Measurements from ENCODE around the gene ZNF319.

The ZNF319 gene

DNA sequence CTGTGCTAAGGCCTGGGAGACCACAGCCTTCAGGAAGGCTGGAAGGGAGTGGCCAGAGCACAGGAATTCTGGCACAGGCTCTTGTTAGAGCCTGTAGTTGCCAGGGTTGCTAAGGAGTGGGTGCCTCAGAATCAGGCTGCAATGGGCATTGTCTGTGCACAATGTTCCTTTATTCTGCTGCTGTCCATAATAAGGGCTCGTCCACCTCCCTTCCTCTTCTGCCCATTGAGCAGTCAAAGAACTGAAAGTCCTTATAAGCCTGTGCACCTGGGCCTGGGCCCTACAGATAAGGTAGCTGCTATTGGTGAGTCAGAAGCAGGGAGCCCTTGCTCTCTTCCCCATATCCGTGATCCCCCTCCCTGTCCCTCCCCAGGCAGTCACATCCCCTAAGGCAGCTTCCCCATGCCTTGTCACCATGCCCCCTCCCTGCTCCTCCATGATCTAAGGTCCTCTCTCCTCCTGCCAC is 24.1 kb downstream of the ZNF319 start:
- no peak overlapping the region for H3K27ac ChIP-seq (ENCODE audit: low read depth, low read length)
- no peak overlapping the region for H3K4me3 ChIP-seq (ENCODE audit: low read depth in 1 of 5, low read length in 5 of 5)
- H3K9ac ChIP-seq (ENCODE audit: low read length in 5 of 5), result no peak overlapping the region

DNA sequence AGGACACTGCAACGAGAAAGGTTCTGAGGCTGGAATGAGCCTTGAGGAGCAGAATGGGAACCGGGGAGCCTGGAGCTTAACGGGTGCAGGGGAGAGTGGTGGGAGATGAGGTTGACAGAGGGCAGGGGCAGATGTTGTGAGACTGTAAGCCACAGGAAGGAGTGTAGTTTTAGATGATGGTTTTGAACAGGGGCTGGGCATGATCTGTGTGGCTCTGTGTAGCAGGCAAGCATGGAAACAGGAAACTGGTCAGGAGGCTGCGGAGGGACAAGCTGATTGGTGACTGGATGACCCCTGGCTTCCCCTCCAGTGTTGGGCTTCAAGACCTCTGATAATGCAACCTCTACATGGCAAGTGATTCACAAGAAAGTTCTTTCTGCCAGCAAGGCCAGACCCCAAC is 28.2 kb downstream of the ZNF319 start:
- Histone ChIP-seq H3K27me3 (ENCODE audit: control insufficient read depth in 5 of 5, insufficient read depth in 4 of 5, low read length in 5 of 5) (peaks cover 0 to 19% (median 7%) of the 10 kb centered on the region in 5 donors), H3K9ac (ENCODE audit: low read length in 5 of 5) (no peak overlapping the region), H3K9me3 (ENCODE audit: control insufficient read depth in 5 of 5, low read length in 5 of 5) (no peaks in the 10 kb centered on the region), H3K4me3 (ENCODE audit: low read depth in 1 of 5, low read length in 5 of 5) (no peak overlapping the region), H3K27ac (ENCODE audit: low read depth, low read length) (no peak overlapping the region), H3K4me1 (ENCODE audit: control insufficient read depth in 5 of 5, insufficient read depth in 5 of 5, low read length in 5 of 5) (no peaks in the 10 kb centered on the region), H3K36me3 (ENCODE audit: control insufficient read depth in 5 of 5, insufficient read depth in 5 of 5, low read length in 5 of 5) (no peaks in the 10 kb centered on the region)

More for the DNA sequence above, 24.1 kb downstream of the ZNF319 start:
- Histone ChIP-seq H3K27me3 (ENCODE audit: control insufficient read depth in 5 of 5, insufficient read depth in 4 of 5, low read length in 5 of 5) (peaks cover 0 to 8% (median 4%) of the 10 kb centered on the region in 5 donors), H3K36me3 (ENCODE audit: control insufficient read depth in 5 of 5, insufficient read depth in 5 of 5, low read length in 5 of 5) (no peaks in the 10 kb centered on the region), H3K4me1 (ENCODE audit: control insufficient read depth in 5 of 5, insufficient read depth in 5 of 5, low read length in 5 of 5) (no peaks in the 10 kb centered on the region), H3K9me3 (ENCODE audit: control insufficient read depth in 5 of 5, low read length in 5 of 5) (no peaks in the 10 kb centered on the region)

DNA sequence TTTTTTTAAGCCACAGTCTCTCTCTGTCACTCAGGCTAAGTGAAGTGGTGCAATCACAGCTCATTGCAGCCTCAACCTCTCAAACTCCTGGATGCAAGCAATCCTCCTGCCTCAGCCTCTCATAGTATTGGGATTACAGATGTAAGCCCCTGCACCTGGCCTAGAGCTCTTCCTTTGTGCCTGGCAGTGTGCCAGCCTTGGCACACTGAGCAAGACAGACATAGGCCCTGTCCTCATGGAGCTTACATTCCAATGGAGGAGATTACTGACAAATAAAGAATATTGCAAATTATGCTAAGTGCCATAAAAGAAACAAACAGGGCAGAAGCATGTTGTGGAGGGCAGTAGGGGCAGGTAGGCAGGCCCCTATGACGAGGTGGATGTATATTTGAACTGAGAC is 28.6 kb downstream of the ZNF319 start:
- Histone ChIP-seq H3K9ac (ENCODE audit: low read length in 5 of 5) (no peak overlapping the region), H3K4me1 (ENCODE audit: control insufficient read depth in 5 of 5, insufficient read depth in 5 of 5, low read length in 5 of 5) (no peaks in the 10 kb centered on the region), H3K9me3 (ENCODE audit: control insufficient read depth in 5 of 5, low read length in 5 of 5) (no peaks in the 10 kb centered on the region), H3K27ac (ENCODE audit: low read depth, low read length) (no peak overlapping the region), H3K36me3 (ENCODE audit: control insufficient read depth in 5 of 5, insufficient read depth in 5 of 5, low read length in 5 of 5) (no peaks in the 10 kb centered on the region), H3K4me3 (ENCODE audit: low read depth in 1 of 5, low read length in 5 of 5) (no peak overlapping the region), H3K27me3 (ENCODE audit: control insufficient read depth in 5 of 5, insufficient read depth in 4 of 5, low read length in 5 of 5) (peaks cover 0 to 19% (median 7%) of the 10 kb centered on the region in 5 donors)

DNA sequence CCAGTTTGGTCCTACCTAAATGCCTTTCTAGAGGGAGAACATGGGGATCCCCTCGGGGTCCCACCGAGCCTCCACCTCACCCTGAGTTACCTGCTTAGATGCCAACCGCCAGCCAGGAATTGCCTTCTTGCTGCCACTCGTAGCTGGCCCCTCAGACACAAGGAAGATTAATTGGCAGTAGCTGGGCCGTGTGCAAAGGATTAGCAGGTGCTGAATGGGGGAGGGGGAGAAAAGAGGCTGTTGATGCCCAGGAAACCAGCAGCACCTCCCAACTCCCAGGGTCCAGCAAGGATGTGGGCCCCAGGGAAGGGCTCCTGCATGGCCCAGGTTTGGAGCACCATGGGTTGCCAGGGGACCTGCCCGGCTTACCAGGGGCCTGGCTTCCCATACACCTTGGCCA is 29.5 kb downstream of the ZNF319 start, which contains the start of gene CNGB1:
Gene CNGB1 (minus strand): TSS at position 159 of the 400 bp plus-strand sequence. CDS start 3,842 bp downstream, outside the sequence.
- Histone ChIP-seq H3K27ac (ENCODE audit: low read depth, low read length) (no peak within 1 kb of the TSS), H3K9ac (ENCODE audit: low read length in 5 of 5) (no peak within 1 kb of the TSS), H3K27me3 (ENCODE audit: control insufficient read depth in 5 of 5, insufficient read depth in 4 of 5, low read length in 5 of 5) (peaks cover 0 to 16% (median 7%) of the 10 kb centered on the region in 5 donors), H3K36me3 (ENCODE audit: control insufficient read depth in 5 of 5, insufficient read depth in 5 of 5, low read length in 5 of 5) (no peaks in the 10 kb centered on the region), H3K4me3 (ENCODE audit: low read depth in 1 of 5, low read length in 5 of 5) (no peak within 1 kb of the TSS), H3K4me1 (ENCODE audit: control insufficient read depth in 5 of 5, insufficient read depth in 5 of 5, low read length in 5 of 5) (no peaks in the 10 kb centered on the region), H3K9me3 (ENCODE audit: control insufficient read depth in 5 of 5, low read length in 5 of 5) (no peaks in the 10 kb centered on the region)

DNA sequence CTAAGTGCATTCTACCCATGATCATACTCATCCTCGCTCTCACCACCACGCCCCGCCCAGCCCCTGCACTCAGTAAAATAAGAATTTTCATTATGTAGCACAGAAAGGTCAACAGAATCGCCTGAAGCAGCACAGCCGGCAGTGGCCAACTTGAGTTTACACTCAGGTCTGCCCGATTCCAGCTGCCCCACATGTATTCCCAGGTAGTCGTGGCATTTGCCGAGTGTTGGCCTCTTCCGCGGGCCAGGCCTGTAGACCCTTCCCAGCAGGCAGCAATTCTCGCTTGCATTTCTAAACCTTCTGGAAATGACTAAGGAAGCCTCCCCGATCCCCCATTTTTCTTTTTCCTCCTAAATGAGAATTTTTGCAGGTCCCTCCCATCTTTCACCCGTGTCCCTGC is 30.2 kb downstream of the ZNF319 start:
- Histone ChIP-seq H3K36me3 (ENCODE audit: control insufficient read depth in 5 of 5, insufficient read depth in 5 of 5, low read length in 5 of 5) (no peaks in the 10 kb centered on the region), H3K4me3 (ENCODE audit: low read depth in 1 of 5, low read length in 5 of 5) (no peak overlapping the region), H3K9ac (ENCODE audit: low read length in 5 of 5) (no peak overlapping the region), H3K4me1 (ENCODE audit: control insufficient read depth in 5 of 5, insufficient read depth in 5 of 5, low read length in 5 of 5) (no peaks in the 10 kb centered on the region), H3K9me3 (ENCODE audit: control insufficient read depth in 5 of 5, low read length in 5 of 5) (no peaks in the 10 kb centered on the region), H3K27ac (ENCODE audit: low read depth, low read length) (no peak overlapping the region), H3K27me3 (ENCODE audit: control insufficient read depth in 5 of 5, insufficient read depth in 4 of 5, low read length in 5 of 5) (peaks cover 0 to 16% (median 7%) of the 10 kb centered on the region in 5 donors)

DNA sequence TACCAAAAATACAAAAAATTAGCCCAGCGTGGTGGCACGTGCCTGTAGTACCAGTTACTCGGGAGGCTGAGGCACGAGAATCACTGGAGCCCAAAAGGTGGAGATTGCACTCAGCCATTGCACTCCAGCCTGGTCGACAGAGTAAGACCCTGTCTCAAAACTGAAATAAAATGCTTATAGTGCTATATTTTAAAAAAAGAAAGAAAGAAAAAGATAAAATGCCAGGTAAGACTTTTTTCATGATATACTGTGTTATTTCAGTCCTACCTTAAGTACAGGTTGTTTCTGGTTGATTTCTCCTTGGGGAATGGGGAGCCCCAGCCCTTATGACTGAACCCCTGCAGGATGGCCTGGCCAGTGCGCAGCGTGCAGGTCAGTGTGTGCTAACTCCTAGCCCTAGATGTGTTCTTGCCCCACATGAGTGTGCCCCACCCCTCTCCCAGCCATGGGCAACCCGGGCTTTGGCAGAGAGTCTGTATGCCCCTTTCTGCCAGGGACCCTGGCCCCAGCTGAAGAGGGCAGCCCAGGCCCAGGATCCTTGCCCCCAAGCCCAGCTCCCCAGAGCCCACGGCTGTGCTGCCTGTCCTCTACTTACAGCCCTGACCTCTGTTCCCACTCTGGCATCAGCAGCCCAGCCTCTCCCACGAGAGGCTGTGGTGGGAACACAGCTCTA is 30.9 kb downstream of the ZNF319 start:
- no peak overlapping the region for H3K9ac ChIP-seq (ENCODE audit: low read length in 5 of 5)
- H3K4me3 ChIP-seq (ENCODE audit: low read depth in 1 of 5, low read length in 5 of 5), result no peak overlapping the region
- H3K4me1 ChIP-seq (ENCODE audit: control insufficient read depth in 5 of 5, insufficient read depth in 5 of 5, low read length in 5 of 5), result no peaks in the 10 kb centered on the region
- no peaks in the 10 kb centered on the region for H3K9me3 ChIP-seq (ENCODE audit: control insufficient read depth in 5 of 5, low read length in 5 of 5)
- H3K36me3 ChIP-seq (ENCODE audit: control insufficient read depth in 5 of 5, insufficient read depth in 5 of 5, low read length in 5 of 5), result no peaks in the 10 kb centered on the region
- peaks cover 0 to 15% (median 7%) of the 10 kb centered on the region in 5 donors for H3K27me3 ChIP-seq (ENCODE audit: control insufficient read depth in 5 of 5, insufficient read depth in 4 of 5, low read length in 5 of 5)
- no peak overlapping the region for H3K27ac ChIP-seq (ENCODE audit: low read depth, low read length)

DNA sequence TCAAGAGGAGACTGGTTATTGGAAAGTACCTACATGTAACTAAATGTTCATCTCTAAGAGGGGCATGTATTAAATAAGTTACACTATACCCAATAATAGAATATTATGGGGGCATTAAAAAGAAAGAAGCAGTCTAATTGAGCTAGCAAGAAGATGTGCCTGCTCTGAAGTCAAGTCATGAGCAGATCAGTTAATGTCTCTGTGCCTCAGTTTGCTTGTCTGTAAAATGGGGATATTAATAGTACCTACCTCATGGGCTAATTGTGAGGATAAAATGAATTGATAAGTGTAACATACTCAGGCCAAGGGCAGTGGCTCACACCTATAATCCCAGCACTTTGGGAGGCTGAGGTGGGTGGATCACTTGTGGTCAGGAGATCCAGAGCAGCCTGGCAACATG is 32.6 kb downstream of the ZNF319 start:
- Histone ChIP-seq H3K9ac (ENCODE audit: low read length in 5 of 5) (no peak overlapping the region), H3K4me3 (ENCODE audit: low read depth in 1 of 5, low read length in 5 of 5) (no peak overlapping the region), H3K36me3 (ENCODE audit: control insufficient read depth in 5 of 5, insufficient read depth in 5 of 5, low read length in 5 of 5) (no peaks in the 10 kb centered on the region), H3K27me3 (ENCODE audit: control insufficient read depth in 5 of 5, insufficient read depth in 4 of 5, low read length in 5 of 5) (peaks cover 0 to 13% (median 7%) of the 10 kb centered on the region in 5 donors), H3K27ac (ENCODE audit: low read depth, low read length) (no peak overlapping the region), H3K4me1 (ENCODE audit: control insufficient read depth in 5 of 5, insufficient read depth in 5 of 5, low read length in 5 of 5) (no peaks in the 10 kb centered on the region), H3K9me3 (ENCODE audit: control insufficient read depth in 5 of 5, low read length in 5 of 5) (no peaks in the 10 kb centered on the region)

DNA sequence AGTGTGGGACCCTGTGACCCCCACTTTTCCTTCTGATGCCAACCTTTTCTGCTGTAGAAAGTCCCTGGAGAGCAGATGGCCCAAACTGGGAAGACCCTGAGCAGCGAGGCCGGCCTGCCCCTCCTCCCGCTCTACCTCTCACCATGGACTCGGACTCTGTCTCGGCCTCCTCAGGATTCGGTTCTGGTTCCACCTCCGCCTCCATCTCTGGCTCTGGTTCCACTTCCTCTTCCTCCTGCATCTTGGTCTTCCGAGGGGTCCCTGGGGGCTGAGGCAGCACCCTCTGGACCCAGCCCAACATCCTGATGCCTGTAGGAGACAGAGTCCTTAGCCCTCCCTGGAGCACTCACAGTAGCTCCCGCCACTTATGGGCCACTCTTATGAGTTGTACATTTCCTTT is 33.5 kb downstream of the ZNF319 start:
- no peak overlapping the region for H3K9ac ChIP-seq (ENCODE audit: low read length in 5 of 5)
- H3K36me3 ChIP-seq (ENCODE audit: control insufficient read depth in 5 of 5, insufficient read depth in 5 of 5, low read length in 5 of 5), result no peaks in the 10 kb centered on the region
- no peak overlapping the region for H3K27ac ChIP-seq (ENCODE audit: low read depth, low read length)
- H3K4me3 ChIP-seq (ENCODE audit: low read depth in 1 of 5, low read length in 5 of 5), result no peak overlapping the region
- H3K27me3 ChIP-seq (ENCODE audit: control insufficient read depth in 5 of 5, insufficient read depth in 4 of 5, low read length in 5 of 5), result peaks cover 0 to 11% (median 10%) of the 10 kb centered on the region in 5 donors
- H3K4me1 ChIP-seq (ENCODE audit: control insufficient read depth in 5 of 5, insufficient read depth in 5 of 5, low read length in 5 of 5), result no peaks in the 10 kb centered on the region
- no peaks in the 10 kb centered on the region for H3K9me3 ChIP-seq (ENCODE audit: control insufficient read depth in 5 of 5, low read length in 5 of 5)

DNA sequence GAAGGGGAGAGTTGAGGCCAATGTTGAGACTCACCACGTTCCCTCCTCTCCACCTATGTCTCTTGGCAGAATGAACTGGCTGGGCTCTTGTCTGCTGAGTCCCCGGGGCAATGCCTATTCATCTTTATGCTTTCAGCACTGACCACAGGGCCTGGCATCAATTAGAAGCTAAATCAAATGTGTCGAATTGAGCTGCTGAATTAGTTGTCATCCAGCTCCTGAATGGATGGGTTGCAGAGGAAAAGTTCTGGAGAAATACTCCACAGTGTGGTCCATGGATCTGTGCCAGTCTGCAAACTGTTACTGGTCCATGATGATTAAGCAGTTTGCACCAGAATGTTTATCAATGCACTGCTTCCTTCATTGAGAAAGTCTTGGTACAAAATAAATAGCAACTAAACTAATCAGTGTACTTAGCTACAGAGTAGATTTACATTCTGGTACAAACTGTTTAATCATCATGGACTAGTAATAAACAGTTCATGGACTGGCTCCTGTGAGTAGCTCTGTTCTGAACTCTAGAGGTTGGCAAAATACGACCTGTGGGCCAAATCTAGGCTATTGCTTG is 34.2 kb downstream of the ZNF319 start:
- H3K4me3 ChIP-seq (ENCODE audit: low read depth in 1 of 5, low read length in 5 of 5), result no peak overlapping the region
- H3K27ac ChIP-seq (ENCODE audit: low read depth, low read length), result no peak overlapping the region
- peaks cover 0 to 10% (median 10%) of the 10 kb centered on the region in 5 donors for H3K27me3 ChIP-seq (ENCODE audit: control insufficient read depth in 5 of 5, insufficient read depth in 4 of 5, low read length in 5 of 5)
- no peaks in the 10 kb centered on the region for H3K36me3 ChIP-seq (ENCODE audit: control insufficient read depth in 5 of 5, insufficient read depth in 5 of 5, low read length in 5 of 5)
- H3K9ac ChIP-seq (ENCODE audit: low read length in 5 of 5), result no peak overlapping the region
- no peaks in the 10 kb centered on the region for H3K9me3 ChIP-seq (ENCODE audit: control insufficient read depth in 5 of 5, low read length in 5 of 5)
- no peaks in the 10 kb centered on the region for H3K4me1 ChIP-seq (ENCODE audit: control insufficient read depth in 5 of 5, insufficient read depth in 5 of 5, low read length in 5 of 5)

DNA sequence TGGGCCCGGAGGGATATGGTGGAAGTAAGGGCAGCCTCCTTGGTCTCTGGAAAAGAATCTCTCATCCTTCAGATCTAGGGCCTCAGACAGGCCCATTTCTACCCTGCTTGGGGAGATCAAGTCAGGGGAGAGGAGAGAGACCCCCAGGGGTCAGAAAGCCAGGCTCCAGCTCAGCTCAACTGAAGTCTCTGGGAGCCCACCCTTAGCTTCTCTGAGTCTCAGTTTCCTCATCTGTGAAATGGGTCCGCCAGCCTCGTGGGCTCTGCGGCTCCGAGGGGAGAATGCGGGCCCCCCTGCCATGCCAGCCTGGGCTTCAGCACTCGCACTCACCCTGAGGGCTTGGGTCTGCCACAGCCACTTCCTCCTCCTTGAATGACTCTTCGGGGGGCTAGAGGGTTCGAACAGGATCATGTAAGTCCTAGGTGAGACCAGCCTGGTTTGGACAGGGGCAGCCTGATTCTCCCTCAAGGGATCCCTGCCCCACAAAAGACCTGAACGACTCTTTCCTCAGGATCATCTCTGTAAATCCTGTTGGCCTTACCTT is 36.2 kb downstream of the ZNF319 start:
- H3K9ac ChIP-seq (ENCODE audit: low read length in 5 of 5), result no peak overlapping the region
- H3K4me3 ChIP-seq (ENCODE audit: low read depth in 1 of 5, low read length in 5 of 5), result no peak overlapping the region
- H3K27me3 ChIP-seq (ENCODE audit: control insufficient read depth in 5 of 5, insufficient read depth in 4 of 5, low read length in 5 of 5), result peaks cover 0 to 3% (median 0%) of the 10 kb centered on the region in 5 donors
- no peak overlapping the region for H3K27ac ChIP-seq (ENCODE audit: low read depth, low read length)
- H3K4me1 ChIP-seq (ENCODE audit: control insufficient read depth in 5 of 5, insufficient read depth in 5 of 5, low read length in 5 of 5), result no peaks in the 10 kb centered on the region
- no peaks in the 10 kb centered on the region for H3K36me3 ChIP-seq (ENCODE audit: control insufficient read depth in 5 of 5, insufficient read depth in 5 of 5, low read length in 5 of 5)
- H3K9me3 ChIP-seq (ENCODE audit: control insufficient read depth in 5 of 5, low read length in 5 of 5), result no peaks in the 10 kb centered on the region
